Colonic mucosa (tissue), 4 donors: ENCODE results near the gene BSG. TPM values are rescaled to one million over a fixed set of nuclear protein-coding genes. Genes with fewer than 3 reads are reported as not detected.

ENCODE experiments used
- DNase-seq: peaks from one replicate; pipeline ENCODE4 v3.0.0-alpha.2; 2020
- H3K27ac ChIP-seq: fragments of 200-600 bp; one replicate; pipeline ENCODE4 v1.8.0; 2021
- H3K27me3 ChIP-seq: fragments of 200-600 bp; one replicate; pipeline ENCODE4 v1.8.0; 2021
- H3K36me3 ChIP-seq: fragments of 200-600 bp; one replicate; pipeline ENCODE4 v1.8.0; 2021
- H3K4me1 ChIP-seq: fragments of 200-600 bp; one replicate; pipeline ENCODE4 v1.8.0; 2021; ENCODE audit warnings: mild to moderate bottlenecking
- H3K4me3 ChIP-seq: fragments of 200-600 bp; one replicate; pipeline ENCODE4 v1.8.0; 2021
- H3K9ac ChIP-seq, 2 donors: one replicate each; pipeline ENCODE4 v1.7.0; 2013; ENCODE audit warnings: control low read depth in 2 of 2, low read depth in 2 of 2, low read length in 2 of 2
- H3K9me3 ChIP-seq: fragments of 200-600 bp; one replicate; pipeline ENCODE4 v1.8.0; 2021
- intact Hi-C: fragments of 100-400 bp; cut with DNase I; formaldehyde crosslinking; loops from one replicate; pipeline ENCODE4 v1.14.1; 2022
- total RNA-seq, 2 donors: library from RNA; stranded (reverse); fragmentation: NEBNext Ultra II Directional in 1 of 2; extraction: Animal tissue kit (Norgen Biotek cat#: 25700) in 1 of 2; gene quantifications; one replicate each; pipeline ENCODE4 v1.2.1, GENCODE V29; 2021
- TF ChIP-seq, protein P1 (sequence below): fragments of 200-600 bp; IDR thresholded peaks from one replicate; pipeline ENCODE4 v1.8.0; 2022; ENCODE audit warnings: antibody characterized with exemption, mild to moderate bottlenecking
- donor health status: healthy.
- donor health status: DM: no; HTN: no; CAD: no.
- donor health status: DM: no; HTN: no; CAD: no.

Gene BSG
- total RNA-seq, 2 donors from 2014 or later = 920 to 1,084 TPM

DNA sequence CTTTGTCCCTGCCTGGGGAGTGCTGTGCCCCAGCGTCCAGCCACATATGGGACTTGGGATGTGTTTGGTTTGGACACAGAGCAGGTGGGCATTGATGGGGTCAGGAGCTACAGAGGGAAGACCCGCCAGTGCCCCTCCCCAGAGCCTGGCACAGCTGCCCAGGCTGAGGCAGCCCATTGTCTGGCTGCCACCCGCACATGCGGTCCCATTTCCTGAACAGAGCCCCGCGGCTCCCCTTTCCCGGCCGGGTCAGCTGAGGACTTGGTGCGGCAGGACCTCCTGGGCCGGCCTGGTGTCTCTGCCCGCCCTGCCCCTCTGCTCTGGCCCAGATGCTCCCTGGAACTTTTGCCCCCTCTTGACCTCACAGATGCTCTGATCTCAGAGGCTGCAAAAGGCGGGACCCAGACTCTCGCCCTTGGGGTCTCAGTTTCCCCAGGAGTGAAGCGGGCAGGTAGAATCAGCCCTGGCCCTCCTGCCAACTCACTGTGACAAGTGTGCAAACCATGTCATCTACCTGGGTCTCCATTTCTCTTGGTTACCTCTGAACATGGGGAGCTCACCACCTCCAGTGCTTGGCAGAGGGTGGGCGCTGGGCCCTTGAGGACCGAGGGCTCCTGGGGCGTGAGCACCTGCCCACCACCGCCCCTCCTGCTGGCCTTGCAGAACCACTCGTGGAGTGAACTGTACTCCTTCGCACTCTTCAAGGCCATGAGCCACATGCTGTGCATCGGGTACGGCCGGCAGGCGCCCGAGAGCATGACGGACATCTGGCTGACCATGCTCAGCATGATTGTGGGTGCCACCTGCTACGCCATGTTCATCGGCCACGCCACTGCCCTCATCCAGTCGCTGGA is 35.1 kb downstream of the BSG start:
- Histone ChIP-seq H3K36me3 (no peaks in the 10 kb centered on the region), H3K27me3 (peaks cover 24% of the 10 kb centered on the region), H3K4me1 (no peaks in the 10 kb centered on the region), H3K9me3 (no peaks in the 10 kb centered on the region), H3K27ac (no peak overlapping the region), H3K4me3 (no peak overlapping the region), H3K9ac (no peak overlapping the region)
- no peak for DNase-seq
- intact Hi-C loops = no loop called here
- TF ChIP-seq, protein P1, sequence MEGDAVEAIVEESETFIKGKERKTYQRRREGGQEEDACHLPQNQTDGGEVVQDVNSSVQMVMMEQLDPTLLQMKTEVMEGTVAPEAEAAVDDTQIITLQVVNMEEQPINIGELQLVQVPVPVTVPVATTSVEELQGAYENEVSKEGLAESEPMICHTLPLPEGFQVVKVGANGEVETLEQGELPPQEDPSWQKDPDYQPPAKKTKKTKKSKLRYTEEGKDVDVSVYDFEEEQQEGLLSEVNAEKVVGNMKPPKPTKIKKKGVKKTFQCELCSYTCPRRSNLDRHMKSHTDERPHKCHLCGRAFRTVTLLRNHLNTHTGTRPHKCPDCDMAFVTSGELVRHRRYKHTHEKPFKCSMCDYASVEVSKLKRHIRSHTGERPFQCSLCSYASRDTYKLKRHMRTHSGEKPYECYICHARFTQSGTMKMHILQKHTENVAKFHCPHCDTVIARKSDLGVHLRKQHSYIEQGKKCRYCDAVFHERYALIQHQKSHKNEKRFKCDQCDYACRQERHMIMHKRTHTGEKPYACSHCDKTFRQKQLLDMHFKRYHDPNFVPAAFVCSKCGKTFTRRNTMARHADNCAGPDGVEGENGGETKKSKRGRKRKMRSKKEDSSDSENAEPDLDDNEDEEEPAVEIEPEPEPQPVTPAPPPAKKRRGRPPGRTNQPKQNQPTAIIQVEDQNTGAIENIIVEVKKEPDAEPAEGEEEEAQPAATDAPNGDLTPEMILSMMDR = no peak

DNA sequence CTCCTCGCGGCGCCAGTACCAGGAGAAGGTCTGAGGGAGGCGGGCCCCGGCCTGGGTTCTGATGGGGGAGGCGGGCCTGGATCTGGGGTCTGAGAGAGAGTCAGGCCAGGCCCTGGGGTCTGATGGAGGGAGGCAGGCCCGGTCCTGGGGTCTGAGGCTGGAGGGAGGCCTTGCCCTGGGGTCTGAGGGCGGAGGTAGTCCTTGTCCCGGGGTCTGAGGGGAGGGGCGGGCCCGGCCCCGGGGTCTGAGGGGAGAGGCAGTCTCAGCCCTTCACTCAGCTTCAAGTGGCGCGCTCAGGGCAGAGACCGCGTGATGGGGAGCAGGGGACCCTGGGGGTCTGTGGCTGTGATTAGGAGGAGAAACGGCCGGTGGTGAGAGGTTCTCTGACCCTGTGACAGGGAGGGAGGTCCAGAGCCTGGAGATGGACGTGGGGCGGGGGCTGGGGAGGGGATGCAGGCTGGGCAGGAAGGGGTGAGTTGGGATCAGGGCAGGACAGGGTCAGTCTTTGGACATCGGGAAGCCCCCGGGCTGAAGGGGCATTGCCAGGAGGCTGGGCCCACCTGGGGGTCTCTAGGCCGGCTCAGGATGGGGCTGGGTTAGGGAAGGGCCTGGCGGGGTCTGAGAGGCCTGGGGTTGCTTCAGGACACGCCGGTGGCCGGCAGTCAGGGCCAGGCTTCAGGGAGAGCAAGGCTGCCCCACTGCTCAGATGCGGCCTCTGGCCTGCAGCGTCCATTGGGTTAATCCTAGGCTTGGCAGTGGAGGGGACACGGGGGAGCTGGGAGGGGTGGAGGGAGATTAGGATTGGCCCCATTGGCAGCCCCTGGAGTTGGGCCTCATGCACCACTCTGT is 36.0 kb downstream of the BSG start:
- no peaks in the 10 kb centered on the region for H3K9me3 ChIP-seq
- no peak overlapping the region for H3K4me3 ChIP-seq
- DNase-seq = no peak
- TF ChIP-seq, protein P1 = no peak
- H3K27ac ChIP-seq = no peak overlapping the region
- intact Hi-C loops = no loop called here
- no peaks in the 10 kb centered on the region for H3K4me1 ChIP-seq
- peaks cover 24% of the 10 kb centered on the region for H3K27me3 ChIP-seq
- no peaks in the 10 kb centered on the region for H3K36me3 ChIP-seq
- no peak overlapping the region for H3K9ac ChIP-seq

DNA sequence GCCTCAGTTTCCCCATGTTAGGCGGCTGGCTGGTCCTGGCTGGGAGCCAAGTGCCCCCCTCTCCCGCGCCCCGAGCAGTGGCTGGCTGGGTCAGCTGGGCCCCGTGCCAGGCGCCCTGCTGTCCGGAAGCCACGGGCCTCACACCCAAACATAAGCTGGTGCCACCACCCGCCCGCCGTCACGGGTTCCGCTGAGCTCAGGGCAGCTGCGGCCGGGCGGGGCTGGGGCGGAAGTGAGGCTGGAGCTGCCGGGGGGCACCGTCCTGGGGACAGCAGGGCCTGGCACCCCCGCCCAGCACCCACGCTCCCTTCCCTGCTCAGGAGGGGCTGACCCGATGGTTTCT is 36.6 kb downstream of the BSG start:
- TF ChIP-seq, protein P1 = no peak
- intact Hi-C loops = no loop called here
- Histone ChIP-seq H3K9ac (no peak overlapping the region), H3K27me3 (peaks cover 24% of the 10 kb centered on the region), H3K9me3 (no peaks in the 10 kb centered on the region), H3K4me3 (no peak overlapping the region), H3K36me3 (no peaks in the 10 kb centered on the region), H3K4me1 (no peaks in the 10 kb centered on the region), H3K27ac (no peak overlapping the region)
- no peak for DNase-seq

DNA sequence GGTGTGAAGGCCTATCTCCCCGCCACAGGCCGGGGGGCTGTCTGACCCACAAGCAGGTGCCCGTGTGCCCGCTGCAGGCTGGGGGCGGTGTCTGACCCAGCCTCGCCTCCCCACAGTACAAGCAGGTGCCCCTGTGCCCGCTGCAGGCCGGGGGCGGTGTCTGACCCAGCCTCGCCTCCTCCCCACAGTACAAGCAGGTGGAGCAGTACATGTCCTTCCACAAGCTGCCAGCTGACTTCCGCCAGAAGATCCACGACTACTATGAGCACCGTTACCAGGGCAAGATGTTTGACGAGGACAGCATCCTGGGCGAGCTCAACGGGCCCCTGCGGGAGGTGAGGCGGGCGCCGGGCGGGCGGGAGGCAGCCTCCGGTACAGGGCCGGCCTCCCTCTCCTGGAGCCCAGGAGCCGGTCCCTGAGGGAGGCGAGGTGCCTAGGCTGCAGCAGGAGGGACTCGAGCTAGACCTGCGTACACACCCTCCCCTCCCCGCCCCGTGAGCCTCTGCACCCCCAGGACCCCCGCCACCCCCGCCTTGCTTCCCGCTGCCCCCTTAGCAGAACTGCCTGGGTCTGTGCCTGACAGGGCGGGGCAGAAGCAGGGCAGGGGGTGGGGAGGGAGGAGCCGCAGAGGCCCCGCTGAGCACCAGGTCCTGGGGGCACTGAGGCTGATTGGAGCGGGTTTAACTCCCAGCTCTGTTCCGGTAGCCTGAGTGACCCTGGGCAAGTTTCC is 37.8 kb downstream of the BSG start:
- intact Hi-C loops = no loop called here
- no peak for DNase-seq
- H3K9me3 ChIP-seq = no peaks in the 10 kb centered on the region
- H3K4me3 ChIP-seq = peak overlapping the region; percentile 15
- no peaks in the 10 kb centered on the region for H3K36me3 ChIP-seq
- H3K4me1 ChIP-seq = no peaks in the 10 kb centered on the region
- H3K27me3 ChIP-seq = peaks cover 24% of the 10 kb centered on the region
- no peak overlapping the region for H3K9ac ChIP-seq
- TF ChIP-seq, protein P1 = no peak
- H3K27ac ChIP-seq = peak overlapping the region; percentile 22

DNA sequence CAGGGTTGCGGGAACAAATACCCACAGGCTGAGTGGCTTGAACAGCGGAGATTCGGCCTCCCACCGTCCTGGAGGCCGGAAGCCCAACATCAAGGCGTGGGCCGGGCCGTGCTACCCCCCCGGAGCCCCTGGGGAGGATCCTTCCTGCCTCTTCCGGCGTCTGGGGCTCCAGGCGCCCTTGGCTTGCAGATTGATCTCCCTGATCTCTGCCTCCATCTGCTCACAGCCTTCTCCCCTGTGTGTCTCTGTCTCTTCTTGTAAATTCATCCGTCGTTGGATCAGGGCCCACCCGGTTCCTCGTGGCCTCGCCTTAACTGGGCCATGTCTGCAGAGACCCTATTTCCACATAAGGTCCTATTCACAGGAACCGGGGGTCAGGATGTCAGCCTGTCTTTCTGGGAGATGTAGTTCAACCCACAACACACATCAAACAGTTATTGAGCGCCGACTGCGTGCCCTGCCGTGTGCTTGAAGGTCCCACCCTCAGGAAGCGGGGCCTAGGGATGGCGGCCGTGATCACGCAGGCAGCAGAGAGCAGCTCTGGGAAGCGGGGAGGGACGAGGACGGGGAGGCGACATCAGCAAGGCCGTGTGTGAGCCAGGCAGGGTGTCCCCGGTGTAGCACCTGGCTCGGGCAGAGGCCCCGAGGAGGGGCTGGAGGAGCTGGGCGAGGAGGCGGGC is 38.5 kb downstream of the BSG start:
- H3K4me1 ChIP-seq = no peaks in the 10 kb centered on the region
- H3K27ac ChIP-seq = peak overlapping the region; percentile 22
- H3K27me3 ChIP-seq = peaks cover 28% of the 10 kb centered on the region
- H3K36me3 ChIP-seq = no peaks in the 10 kb centered on the region
- H3K9me3 ChIP-seq = no peaks in the 10 kb centered on the region
- intact Hi-C loops = no loop called here
- no peak for DNase-seq
- H3K4me3 ChIP-seq = peak overlapping the region; percentile 15
- TF ChIP-seq, protein P1 = no peak
- peak overlapping the region in 1 of 2 donors; percentile 50 for H3K9ac ChIP-seq
